Endothelial cell of umbilical vein (primary cell): Measurements from ENCODE around the gene FAM72D. TPM values are rescaled to one million over a fixed set of nuclear protein-coding genes. Genes with fewer than 3 reads are reported as not detected.
"Not testable (repeated sequence)": the region's sequence is repeated elsewhere in the genome, so short reads cannot be mapped to it uniquely, and the experiment has no call there.

Experiments used
- BruUV-seq: library from RNA; stranded (reverse); fragments of 400-500 nt; replicated peaks from 2 replicates; lab custom pipeline; 2021; lab: Mats Ljungman, UMichigan
- CTCF ChIA-PET: fragments of 300-600, 350-600 bp; sonication (Branson Sonifier 250); formaldehyde crosslinking; loops from one replicate; lab custom pipeline; 2021; ENCODE audit warnings: antibody characterized with exemption, inconsistent platforms; lab: Charles Lee
- POLR2A ChIA-PET: fragments of 300-600, 350-600 bp; sonication (Branson Sonifier 250); formaldehyde crosslinking; loops from one replicate; lab custom pipeline; 2021; ENCODE audit warnings: antibody characterized with exemption, inconsistent platforms; lab: Charles Lee
- DNase-seq: peaks from one replicate; pipeline ENCODE4 v3.0.0-alpha.2; 2011; ENCODE audit warnings: low read depth, low spot score
- FAIRE-seq: peaks from 2 replicates; lab custom pipeline; 2011; peaks lifted over from hg19 to GRCh38; lab: Jason Lieb, UNC
- H2AFZ ChIP-seq: 2 replicates; pipeline ENCODE4 v1.6.0; 2012; ENCODE audit warnings: low read depth, low read length, control low read depth, inconsistent platforms
- H3K27ac ChIP-seq: 2 replicates; pipeline ENCODE4 v1.5.1; 2011; ENCODE audit warnings: low read depth, mild to moderate bottlenecking, control low read depth, low read length, moderate library complexity; ENCODE audit not compliant: insufficient read depth
- H3K27me3 ChIP-seq, 2 experiments: 2 replicates each; pipeline versions ENCODE4 v1.6.0 to v1.6.1; 2011; ENCODE audit warnings: low read length in 2 of 2, mixed read lengths in 1 of 2; ENCODE audit not compliant: control insufficient read depth in 2 of 2, insufficient read depth in 2 of 2
- H3K36me3 ChIP-seq, 2 experiments: 2 replicates in 1 of 2; 3 replicates in 1 of 2; pipeline ENCODE4 v1.5.1; 2011; ENCODE audit warnings: low read length in 2 of 2, mild to moderate bottlenecking in 1 of 2, moderate library complexity in 1 of 2; ENCODE audit not compliant: control insufficient read depth in 2 of 2, insufficient read depth in 2 of 2; ENCODE audit errors: extremely low read depth in 1 of 2
- H3K4me1 ChIP-seq: 3 replicates; pipeline ENCODE4 v1.5.1; 2011; ENCODE audit warnings: mild to moderate bottlenecking, low read length; ENCODE audit not compliant: control insufficient read depth, insufficient read depth; ENCODE audit errors: extremely low read depth
- H3K4me2 ChIP-seq: 2 replicates; pipeline ENCODE4 v1.6.1; 2011; ENCODE audit warnings: low read length, control low read depth, mixed read lengths; ENCODE audit not compliant: insufficient read depth
- H3K4me3 ChIP-seq, 3 experiments: fragments of 200-600 bp in 1 of 3; sonication (generic), shearing (Covaris generic) in 1 of 3; replicated peaks in 1 of 3; 2 replicates each; pipeline ENCODE4 v1.5.1; 2011 to 2016; ENCODE audit warnings: control low read depth in 3 of 3, low read length in 3 of 3, mild to moderate bottlenecking in 2 of 3, inconsistent platforms in 1 of 3, low read depth in 1 of 3, moderate library complexity in 1 of 3; ENCODE audit not compliant: insufficient read depth in 1 of 3
- H3K79me2 ChIP-seq: 2 replicates; pipeline ENCODE4 v1.6.0; 2012; ENCODE audit warnings: low read length, inconsistent platforms; ENCODE audit not compliant: control insufficient read depth, insufficient read depth
- H3K9ac ChIP-seq: replicated peaks from 2 replicates; pipeline ENCODE3; 2011; ENCODE audit warnings: low read length, control low read depth; ENCODE audit not compliant: insufficient read depth; ENCODE audit errors: extremely low read depth
- H3K9me1 ChIP-seq: replicated peaks from 3 replicates; pipeline ENCODE4 v1.6.0; 2011; ENCODE audit warnings: mild to moderate bottlenecking, low read length; ENCODE audit not compliant: control insufficient read depth, insufficient read depth; ENCODE audit errors: extremely low read depth
- H3K9me3 ChIP-seq: replicated peaks from 2 replicates; pipeline ENCODE4 v1.5.1; 2012; ENCODE audit warnings: low read length, inconsistent platforms; ENCODE audit not compliant: control insufficient read depth, insufficient read depth
- H4K20me1 ChIP-seq: replicated peaks from 2 replicates; pipeline ENCODE3; 2011; ENCODE audit warnings: mild to moderate bottlenecking, low read length; ENCODE audit not compliant: control insufficient read depth, insufficient read depth; ENCODE audit errors: extremely low read depth
- dilution Hi-C: fragments of 300-500 bp; cut with MboI; formaldehyde crosslinking; loops from one replicate; pipeline ENCODE4 v1.15.0; 2019; ENCODE audit warnings: low sequenced_read_pairs; ENCODE audit not compliant: extremely low pct_ligation_motif_present
- intact Hi-C: fragments of 100-400 bp; cut with micrococcal nuclease; formaldehyde crosslinking; loops from one replicate; pipeline ENCODE4 v1.10.0; 2022
- polyA plus RNA-seq, 4 experiments: library from polyadenylated mRNA; depleted of rRNA in 3 of 4; stranded (reverse) in 3 of 4; unstranded in 1 of 4; fragments of >200 nt; gene quantifications; 2 replicates each; pipeline versions ENCODE4 v1.2.1 to v1.2.3, GENCODE V29; 2011 to 2012; ENCODE audit warnings: missing spikeins in 1 of 4
- total RNA-seq: library from RNA; stranded (reverse); gene quantifications from 2 replicates; pipeline ENCODE4 v1.2.3, GENCODE V29; 2021

The FAM72D gene
- total and polyA plus RNA-seq, 2 donors (not counting 3 experiments of a cell fraction or from before 2014, with no cell fraction given): 1.2 to 3.3 TPM

DNA sequence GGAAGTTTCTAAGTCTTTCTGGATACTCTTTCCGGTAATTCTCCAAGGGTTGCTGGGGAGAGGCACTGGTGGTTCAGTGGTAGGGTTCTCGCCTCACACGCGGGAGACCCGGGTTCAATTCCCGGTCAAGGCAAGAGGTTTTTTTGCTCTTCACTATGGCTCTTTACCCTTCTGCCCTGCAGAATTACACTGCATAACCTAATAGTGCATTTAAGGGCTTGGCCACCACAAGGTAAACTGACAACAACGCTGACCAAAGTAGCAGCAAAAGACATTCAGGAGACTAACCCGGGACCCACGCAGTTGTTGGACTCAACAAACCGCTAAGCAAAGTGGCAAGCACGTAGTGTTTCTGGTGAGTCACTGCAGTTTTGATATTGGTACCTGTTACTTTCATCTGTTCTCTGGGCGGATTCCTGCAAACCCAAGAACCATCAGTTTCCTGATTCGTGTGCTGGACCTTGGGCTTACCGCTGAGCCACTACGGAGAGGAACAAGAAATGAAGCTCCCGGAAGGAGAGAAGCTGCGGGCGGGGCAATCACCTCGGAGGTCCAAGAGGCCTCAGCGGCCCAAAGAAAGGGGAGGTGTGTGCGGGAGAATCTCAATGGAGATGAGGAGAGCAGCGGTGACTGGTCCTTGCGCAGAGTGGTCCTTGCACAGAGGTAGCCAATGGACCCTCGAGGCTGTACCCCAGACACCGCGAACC is 65.4 kb downstream of the FAM72D start:
- not testable (repeated sequence) for FAIRE-seq

More for the DNA sequence above, 65.4 kb downstream of the FAM72D start:
- DNase-seq, CTCF ChIA-PET, H3K4me1 ChIP-seq, H3K27me3 ChIP-seq, H3K27ac ChIP-seq, H3K9ac ChIP-seq, H3K79me2 ChIP-seq, H3K36me3 ChIP-seq, intact Hi-C loops, H3K4me2 ChIP-seq, POLR2A ChIA-PET, H4K20me1 ChIP-seq, H3K4me3 ChIP-seq, dilution Hi-C loops, H2AFZ ChIP-seq, H3K9me3 ChIP-seq, H3K9me1 ChIP-seq: not testable (repeated sequence)
- TSS peak; percentile 100 for BruUV-seq

Other genes with a start within 250 kb of the FAM72D start
- 75.2 and 76.7 TPM in 2 replicates for gene SRGAP2B, start 646 bp upstream of the FAM72D start, total RNA-seq
- 11.6 and 13.4 TPM in 2 replicates for gene SRGAP2B, start 646 bp upstream of the FAM72D start, polyA plus RNA-seq
- gene PPIAL4D, start 146.2 kb downstream of the FAM72D start, total RNA-seq: not detected in 2 replicates
- gene PPIAL4D, start 146.2 kb downstream of the FAM72D start, polyA plus RNA-seq: not detected in 2 replicates